ENCODE measurements around the gene GNPNAT1.

Gene GNPNAT1

DNA sequence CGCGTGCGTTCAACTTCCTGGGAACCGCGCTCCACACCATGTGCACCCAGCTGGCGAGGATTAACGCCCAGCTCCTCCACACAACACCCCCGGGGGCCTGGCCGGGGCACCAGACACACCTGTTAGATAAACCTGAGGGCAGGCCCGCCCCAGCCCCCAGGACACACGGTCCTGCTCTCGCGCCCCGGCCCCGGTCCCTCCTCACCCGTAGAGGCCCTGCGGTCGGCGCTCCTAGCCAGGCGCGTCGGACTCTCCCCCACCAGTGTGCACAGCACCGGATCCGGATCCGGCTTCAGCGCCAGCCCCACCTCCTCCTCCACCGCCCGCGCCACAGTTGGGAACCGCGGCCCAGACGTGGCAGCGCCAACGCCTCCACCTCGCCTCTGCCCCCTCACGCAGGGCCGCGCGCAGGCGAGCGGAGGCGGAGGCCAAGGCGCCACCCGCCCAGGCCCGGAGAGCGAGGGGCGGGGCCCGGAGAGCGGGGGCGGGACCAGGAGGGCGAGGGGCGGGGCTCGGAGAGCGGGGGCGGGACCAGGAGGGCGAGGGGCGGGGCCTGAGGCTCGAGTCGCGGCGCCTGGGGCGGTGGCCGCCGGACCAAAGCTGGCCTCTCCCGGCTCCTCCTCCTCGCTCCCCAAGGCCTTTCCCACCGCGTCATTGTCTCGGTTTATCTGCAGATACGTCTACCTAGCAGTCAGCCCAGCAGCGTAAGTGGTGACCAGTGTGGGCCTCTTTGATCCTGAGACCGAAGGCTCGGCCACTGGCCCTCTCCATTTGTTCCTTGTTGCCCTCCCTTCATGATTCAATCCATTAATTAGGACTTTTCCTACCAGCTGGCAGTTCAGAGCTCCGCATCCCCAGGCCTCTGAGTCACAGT is at the start of gene GNPNAT1:
GNPNAT1 (minus strand) TSS at position 385 of the 874 bp plus-strand sequence. CDS start 6,957 bp downstream, outside the sequence.
- peak; percentile 88 to 96 (median 92) for DNase-seq

DNA sequence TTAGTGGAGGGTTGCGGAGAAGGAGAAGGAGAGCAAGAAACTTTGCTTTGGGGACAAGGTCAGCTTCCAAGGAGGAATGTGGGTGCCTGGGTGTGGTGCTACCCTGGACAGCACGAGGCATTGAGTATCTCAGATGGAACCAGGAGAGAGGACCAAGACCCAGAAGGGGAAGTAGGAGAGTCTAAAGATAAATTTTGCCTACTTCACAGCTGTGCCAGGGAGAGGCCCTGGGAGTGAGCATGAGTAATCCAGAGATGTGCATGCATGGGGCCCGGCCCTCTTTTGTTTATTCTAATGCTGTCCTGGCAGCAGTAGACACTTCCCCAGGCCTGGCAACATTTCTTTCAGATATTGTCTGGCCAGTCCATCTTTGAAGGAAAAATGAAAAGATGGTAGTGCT is 49.5 kb upstream of the GNPNAT1 start:
- DNase-seq = peak; percentile 64 to 70 (median 70)

DNA sequence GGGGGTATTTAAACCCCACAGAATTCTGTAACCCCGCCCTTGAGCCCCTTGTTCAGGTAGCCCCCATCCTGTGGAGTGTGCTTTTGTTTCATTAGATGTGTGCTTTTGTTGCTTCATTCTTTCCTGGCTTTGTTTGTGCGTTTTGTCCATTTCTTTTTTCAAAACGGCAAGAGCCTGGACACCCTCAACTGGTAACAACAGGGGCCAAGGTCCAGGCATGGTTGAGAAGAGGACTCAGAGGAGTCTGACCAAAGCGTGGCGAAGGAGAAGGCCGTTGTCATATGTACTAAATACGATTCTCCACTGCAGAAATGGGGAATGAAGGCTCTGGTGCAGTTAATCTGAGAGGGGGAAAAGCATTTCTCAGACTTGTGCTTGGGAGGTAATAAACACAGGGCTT is 46.0 kb upstream of the GNPNAT1 start:
- DNase-seq = no peak

DNA sequence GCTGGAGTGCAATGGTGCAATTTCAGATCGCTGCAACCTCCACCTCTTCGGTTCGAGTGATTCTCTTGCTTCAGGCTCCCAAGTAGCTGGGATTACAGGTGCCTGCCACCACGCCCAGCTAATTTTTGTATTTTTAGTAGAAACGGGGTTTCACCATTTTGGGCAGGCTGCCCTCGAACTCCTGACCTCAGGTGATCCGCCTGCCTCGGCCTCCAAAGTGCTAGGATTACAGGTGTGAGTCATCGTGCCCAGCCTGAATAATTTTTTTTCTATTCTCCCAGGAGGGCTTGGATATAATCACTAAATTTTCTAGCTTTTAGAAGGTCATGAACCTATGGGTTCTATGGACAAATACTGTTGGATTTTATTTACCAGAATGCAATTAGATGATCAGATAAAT is 44.7 kb upstream of the GNPNAT1 start:
- DNase-seq = no peak

DNA sequence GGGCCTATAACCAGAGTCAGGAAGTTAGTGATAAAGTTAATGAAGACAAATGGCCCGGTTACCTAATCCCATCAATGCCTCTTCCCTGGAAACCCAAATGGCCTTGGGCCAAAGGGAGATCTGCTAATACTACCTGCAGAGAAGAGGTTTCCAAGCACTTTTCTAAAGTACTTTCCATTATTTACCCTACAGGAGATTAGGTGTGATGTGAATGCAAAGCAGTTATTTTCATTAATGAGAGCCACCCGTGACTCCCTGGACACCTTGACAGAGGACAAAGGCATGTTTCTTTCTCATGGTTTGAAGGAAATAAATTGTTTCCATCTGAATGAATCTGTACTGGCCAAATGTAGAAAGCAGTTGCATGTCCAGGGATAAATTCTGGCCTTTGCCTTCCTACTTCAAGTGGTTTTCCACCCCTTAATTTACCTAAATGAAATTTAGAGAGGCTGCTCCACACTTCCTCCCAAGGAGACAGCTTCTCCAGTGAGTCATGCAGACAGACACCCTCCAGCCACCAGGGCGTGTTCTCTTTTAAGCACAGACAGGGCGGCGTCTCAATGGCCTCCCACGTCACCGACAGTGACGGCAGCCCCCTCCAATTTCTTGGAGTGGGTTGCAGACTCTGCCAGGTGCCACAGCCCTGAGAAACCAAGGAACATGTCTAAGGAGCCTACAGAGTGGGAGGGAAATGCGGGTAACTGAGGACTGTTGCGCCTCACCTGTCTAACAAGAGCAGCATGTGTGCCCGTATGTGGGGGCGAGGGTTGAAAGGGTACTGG is 43.9 kb upstream of the GNPNAT1 start:
- DNase-seq = peak in 2 of 3 donors; percentile 18 to 20

DNA sequence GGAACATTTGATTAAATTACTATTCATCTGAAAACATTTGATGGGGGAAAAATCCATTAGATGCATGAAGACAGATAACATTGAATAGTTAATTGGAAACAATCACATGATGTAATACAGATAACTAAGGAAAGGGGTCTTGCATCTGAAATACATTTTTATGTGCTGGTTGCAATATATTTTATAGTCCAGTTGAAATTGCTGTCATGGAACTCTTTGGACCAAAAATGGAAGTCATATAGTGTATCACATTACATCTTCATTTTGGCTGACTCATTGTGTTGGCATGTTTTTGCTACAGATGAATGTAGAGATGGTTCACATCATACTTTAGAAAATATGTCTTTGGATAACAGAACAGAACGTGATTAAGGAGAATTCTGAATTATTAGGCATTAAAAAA is 43.0 kb upstream of the GNPNAT1 start:
- DNase-seq = no peak

DNA sequence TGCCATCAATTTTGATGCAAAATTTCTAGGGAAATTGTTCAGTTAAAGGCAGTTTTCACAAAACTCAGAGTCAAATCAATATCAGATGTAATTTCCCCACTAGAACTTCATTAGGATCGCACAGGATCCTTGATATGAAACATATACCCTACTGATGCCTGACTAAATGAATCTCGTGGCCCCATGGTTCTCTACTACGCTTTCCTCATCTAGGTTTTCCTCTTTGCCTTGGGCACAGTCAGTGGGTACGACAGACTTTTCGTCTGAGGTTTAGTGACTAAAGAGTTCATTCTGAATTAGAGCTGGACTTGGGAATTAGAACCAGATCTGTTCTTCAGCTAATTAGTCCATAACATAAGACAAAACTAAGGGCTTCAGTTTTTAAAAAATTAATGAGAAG is 42.5 kb upstream of the GNPNAT1 start:
- no peak for DNase-seq

DNA sequence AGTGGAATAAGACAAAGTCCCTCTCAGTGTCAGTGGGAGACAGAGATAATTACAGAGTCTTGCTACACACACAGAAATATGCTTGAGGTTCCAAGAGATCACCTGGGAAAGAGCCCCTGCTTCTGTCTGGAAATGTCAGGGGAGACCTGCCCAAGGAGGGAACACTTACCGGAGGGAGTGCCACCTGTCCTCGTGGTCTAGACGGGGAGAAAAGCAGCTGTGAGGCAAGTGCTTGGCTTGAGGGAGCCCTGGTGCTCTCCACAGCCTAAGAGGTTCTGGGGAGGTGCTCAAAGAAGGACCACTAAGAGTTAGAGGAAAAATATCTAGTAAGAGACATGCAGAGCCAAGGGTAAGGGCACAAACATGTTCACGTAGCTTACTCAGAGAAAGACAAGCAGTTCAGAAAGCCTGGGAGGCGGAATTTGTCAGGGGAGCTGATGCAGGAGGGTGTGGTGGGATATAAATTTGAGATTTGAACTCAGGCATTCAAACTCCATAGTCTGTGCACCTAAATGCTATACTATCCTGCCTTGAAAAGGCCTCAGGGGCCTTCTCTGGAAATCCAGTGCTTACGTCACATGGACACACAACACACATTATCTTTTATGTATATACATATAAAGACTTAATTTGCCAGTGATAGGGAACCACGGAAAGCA is 38.2 kb upstream of the GNPNAT1 start:
- no peak for DNase-seq

DNA sequence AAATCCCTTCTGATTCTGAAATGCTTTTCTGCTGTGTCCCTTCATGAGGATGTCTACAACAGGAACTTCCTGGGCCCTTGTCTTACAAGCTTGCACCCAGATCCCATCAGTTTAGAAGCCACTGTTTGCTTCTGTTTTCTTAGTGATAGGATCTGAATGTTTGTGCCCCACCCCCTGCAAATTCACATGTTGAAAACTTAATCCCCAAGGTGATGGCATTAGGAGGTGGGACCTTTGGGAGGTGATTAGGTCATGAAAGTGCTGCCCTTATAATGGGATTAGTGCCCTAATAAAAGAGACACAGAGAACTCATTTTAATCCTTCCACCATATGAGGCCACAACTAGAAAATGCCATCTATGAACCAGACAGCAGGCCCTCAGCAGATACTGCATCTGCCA is 36.0 kb upstream of the GNPNAT1 start:
- no peak for DNase-seq

DNA sequence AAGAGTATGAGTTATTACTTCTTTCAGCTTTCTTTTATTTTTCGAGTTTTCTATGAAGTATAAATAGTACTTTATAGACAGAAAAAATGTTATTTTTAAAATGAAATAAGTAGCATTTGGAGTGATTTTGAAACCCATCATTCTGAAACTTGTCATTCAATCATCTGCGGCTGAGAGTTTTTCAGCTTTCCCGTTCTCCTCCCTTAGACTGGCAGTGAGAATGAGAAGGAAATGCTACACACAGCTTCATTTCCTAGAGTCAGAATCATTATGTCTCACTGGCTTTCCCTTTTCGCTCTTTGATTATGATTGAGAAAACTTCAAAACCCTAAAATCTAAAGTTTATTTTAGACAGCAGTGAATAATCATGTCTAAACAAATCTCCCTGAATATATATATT is 33.7 kb upstream of the GNPNAT1 start:
- DNase-seq = no peak

DNA sequence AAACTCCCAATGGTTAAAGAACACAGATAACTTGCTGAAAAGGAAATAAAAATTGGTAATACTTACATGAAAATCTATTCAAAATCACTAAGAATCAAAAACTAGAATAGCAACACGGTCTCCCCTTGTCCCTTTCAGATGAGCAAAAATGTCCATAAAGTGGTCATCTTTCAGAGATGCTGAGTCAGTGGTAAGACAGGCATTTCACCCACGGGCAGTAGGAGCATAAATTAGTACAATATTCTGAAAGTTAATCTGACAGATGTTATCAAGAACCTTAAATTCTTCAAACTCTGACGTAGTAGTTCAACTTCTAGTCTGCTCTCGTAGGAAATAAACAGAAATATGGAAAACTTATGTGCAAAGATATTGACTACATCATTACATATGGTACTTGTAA is 33.1 kb upstream of the GNPNAT1 start:
- no peak for DNase-seq

DNA sequence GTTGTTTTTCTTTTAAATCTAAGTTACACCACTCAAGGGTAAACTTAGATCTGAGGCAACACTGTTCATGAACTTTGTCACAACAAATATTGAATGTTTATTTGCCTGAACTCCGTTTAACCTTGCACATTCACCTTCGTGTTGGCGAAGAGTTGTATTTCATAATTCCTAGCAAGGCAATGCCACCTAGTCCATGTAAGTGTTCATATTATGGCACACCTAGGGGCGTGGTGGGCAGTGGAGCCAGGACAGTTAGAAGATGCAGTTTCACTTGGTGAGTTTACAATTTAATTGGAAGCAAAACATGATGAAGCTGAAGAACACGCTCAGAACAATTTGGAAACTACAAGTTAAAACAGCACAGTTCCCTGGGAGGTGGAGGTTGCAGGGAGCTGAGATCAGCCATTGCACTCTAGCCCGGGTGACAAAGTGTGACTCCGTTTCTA is 30.4 kb upstream of the GNPNAT1 start:
- DNase-seq = no peak

DNA sequence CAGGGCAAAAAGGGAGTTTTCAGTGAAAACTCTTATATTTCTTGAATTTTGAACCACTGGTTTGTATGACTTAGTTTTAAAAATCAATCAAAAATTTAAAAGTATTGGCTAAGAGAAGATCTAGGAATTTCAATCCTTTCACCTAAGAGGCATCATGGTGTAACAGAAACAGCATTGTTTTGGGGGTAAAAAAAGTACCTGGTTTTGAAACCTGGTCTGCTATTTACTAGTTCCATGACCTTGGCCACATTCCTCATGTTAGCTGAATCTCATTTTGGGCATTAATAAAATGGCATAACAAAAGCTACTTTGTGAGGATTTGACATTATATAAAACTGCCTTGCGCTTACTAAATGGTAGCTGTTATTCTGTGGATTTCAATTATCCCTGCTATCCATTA is 16.7 kb upstream of the GNPNAT1 start:
- DNase-seq = no peak

DNA sequence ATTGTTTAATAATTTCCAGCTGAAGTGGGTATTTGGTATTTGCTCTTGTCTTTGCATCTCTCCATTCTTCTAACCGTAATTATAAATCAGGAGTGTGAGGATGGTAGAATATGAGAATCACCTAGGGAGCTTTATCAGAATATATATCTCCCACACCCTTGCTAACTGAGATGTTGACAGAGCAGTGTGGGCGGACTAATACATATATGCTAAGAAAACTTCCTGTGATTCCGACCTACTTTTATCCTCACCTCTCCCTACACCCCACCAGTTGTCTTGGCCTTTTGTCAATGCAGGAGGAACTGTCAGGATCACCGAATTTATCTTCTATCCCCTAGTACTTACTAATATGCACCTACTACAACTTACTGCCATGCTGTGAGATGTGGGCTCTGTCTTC is 14.7 kb upstream of the GNPNAT1 start:
- DNase-seq = no peak

DNA sequence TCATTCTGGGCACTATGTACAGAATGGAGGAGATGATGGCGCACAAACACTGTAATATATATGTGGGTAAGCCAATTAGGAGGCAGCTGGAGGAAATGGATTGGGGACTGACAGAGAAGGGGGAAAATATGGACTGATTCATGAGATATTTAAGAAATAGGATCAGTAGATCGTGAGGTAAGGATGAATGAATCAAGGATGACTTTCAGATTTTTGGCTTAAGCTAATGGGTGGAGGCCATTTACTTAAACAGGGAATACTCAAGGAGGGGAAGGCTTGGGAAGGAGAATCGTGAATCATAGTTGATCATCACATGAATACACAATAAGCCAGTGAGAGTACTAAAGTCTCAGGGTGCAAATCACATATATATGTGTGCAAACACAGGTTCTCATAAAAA is 11.2 kb upstream of the GNPNAT1 start:
- DNase-seq = peak in 1 of 3 donors; percentile 19

DNA sequence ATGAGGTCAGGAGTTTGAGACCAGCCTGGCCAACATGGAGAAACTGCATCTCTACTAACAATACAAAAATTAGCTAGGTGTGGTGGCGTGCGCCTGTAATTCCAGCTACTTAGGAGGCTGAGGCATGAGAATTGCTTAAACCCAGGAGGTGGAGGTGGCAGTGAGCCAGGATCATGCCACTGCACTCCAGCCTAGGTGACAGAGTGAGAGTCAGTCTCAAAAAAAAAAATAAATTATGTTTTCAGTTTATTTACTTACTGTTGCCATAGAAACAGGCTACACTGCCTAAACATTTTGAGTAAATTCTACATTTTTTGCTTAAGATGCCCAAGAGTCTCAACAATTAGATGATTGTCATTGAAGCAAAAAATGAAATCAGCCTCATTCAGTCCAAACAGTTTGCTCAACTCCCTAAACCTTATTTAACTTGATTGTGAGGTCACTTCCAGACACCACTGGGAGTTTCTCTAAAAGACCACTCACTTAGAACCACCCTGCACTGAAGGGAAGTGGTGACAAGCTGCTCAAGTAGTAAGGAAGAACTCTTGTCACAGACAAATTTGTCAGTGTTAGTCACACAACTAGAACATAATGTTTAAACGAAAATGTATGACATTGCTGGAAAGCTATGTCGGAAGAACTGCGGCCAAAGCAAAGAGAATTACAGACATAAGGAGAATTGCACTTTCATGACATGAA is 9.8 kb upstream of the GNPNAT1 start:
- peak; percentile 46 to 78 (median 67) for DNase-seq

DNA sequence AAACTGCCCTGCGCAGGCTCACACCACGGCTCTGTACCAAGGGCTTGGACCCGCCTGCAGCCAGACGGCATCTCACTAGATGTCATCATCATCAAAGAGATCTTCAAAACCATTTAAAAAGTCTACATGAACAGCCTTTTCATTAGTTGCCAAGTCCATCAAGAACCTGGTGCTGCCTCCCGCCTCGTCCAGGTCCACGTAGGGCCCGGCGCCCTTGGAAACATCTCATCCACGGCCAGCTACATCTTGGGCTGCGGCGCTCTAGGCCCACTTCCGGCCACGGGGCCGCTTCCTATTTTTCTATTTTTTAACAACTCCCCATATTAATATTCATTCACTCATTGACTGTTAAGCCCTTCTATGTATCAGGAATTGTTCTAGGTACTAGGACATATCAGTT is 7.4 kb upstream of the GNPNAT1 start:
- no peak for DNase-seq

DNA sequence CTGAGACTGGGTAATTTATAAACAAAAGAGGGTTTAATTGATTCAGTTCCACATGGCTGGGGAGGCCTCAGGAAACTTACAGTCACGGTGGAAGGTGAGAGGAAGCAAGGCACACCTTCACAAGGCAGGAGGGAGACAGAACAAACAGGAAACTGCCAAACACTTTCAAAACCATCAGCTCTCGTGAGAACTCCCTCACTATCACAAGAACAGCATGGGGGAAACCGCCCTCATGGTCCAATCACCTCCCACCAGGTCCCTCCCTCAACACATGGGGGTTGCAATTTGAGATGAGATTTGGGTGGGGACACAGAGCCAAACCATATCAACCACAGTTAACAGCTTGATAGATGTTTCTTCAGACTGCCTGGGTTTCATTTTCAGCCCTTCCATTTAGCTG is 6.2 kb upstream of the GNPNAT1 start:
- no peak for DNase-seq

DNA sequence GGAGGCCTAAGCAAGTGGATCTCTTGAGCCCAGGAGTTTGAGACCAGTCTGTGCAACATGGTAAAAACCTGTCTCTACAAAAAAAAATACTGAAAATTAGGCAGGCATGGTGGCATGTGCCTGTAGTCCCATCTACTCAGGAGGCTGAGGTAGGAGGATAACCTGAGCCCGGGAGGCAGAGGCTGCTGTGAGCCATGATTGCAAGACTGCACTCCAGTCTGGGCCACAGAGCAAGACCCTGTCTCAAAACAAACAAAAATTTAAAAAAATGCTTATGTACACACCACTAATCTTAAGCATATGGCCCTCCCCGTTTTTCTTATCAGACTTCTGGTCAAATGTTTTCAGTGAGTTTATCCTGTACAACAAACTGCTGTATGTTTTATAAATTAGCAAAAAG is 1.7 kb upstream of the GNPNAT1 start:
- no peak for DNase-seq

DNA sequence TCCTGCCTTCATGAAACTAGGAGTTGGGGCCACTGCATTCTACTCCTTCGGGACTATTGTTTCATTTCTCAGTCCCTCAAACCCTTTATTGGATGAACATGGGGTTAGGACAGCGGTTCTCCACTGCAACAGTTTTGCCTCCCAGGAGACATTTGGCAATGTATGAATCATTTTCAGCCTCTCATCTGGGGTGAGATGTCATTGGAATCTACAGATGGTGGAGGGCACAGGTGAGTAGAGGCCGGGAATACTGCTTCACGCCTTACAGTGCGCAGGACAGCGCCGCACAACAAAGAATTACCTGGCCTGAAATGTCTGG is 649 bp upstream of the GNPNAT1 start:
- no peak for DNase-seq

DNA sequence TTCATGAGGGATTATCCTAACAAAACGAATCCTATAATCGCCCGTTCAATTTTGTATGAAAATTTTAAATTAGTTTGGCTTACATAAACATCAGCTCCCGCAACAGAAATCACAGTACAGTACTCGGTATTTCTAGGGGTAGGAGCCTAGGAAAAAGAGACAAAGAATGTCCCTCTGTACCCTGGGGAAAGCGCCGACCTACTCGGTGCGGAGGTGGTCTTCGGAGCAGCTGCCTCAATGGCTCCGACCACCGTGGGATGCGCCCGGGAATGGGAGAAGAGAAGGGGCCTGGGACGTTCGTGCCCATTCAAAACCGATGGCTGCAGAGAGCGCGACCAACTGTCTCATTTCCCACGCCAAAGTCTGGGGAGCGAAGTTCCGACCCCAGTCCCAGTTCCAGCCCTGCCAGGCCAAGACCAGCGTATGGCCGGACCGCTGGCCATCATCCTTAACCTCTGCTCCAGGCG is 618 bp downstream of the GNPNAT1 start:
- peak in 1 of 3 donors; percentile 59 for DNase-seq

DNA sequence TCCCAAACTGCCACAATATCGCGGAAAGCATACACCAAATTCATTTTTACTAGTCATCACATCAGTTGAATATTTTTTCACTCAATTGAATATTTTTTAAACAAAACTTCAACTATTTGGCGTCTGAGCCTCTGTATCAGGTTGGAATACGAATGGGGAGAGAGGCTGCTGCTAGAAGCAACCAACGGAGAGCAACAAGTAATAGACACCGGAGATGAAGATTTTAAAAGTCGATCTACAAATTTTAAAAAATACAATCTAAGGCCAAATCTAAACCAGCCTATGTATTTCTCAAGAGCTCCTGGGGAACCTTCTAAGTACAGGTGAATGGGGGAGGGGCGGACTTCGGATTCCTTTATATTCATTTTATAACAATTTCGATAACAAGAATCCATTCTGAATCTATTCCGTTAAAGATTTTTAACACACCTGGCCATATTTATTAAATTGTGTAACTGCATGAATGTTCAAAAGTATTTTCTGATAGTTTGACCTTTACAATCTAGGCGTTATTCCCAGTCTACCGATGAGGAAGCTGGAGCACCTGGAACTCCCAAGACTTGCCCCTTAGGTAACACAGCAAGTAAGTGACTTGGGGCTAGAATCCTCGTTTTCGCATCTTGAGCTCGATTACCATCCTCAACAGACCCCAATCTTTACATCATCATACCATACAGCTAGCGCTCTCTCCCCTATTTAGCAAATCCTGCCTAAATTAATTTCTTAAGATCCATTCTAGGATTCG is 1.2 kb downstream of the GNPNAT1 start:
- no peak for DNase-seq
